Vagina (tissue), 2 donors: Measurements from ENCODE around the gene C9orf50. TPM values are rescaled to one million over a fixed set of nuclear protein-coding genes. Genes with fewer than 3 reads are reported as not detected.

Experiments
- DNase-seq, 2 donors: peaks; one replicate each; pipeline ENCODE4 v3.0.0-alpha.2; 2017; ENCODE audit errors: extremely low spot score in 2 of 2
- H3K27ac ChIP-seq: fragments of 200-600 bp; sonication (generic); one replicate; pipeline ENCODE4 v1.5.1; 2019
- H3K27me3 ChIP-seq: fragments of 200-600 bp; sonication (generic); one replicate; pipeline ENCODE4 v1.5.1; 2019
- H3K36me3 ChIP-seq, 2 donors: fragments of 200-600 bp; sonication (generic); one replicate each; pipeline ENCODE4 v1.5.1; 2017 to 2019
- H3K4me1 ChIP-seq: fragments of 200-600 bp; sonication (generic); one replicate; pipeline ENCODE4 v1.5.1; 2019
- H3K4me3 ChIP-seq, 2 donors: fragments of 200-600 bp; sonication (generic); 1 replicate in 1 of 2; 2 replicates in 1 of 2; pipeline ENCODE4 v1.5.1; 2016 to 2019
- H3K9me3 ChIP-seq: fragments of 200-600 bp; sonication (generic); one replicate; pipeline ENCODE4 v1.5.1; 2019
- POLR2A ChIP-seq, 2 donors: fragments of 450-650 bp; IDR thresholded peaks; one replicate each; pipeline ENCODE4 v1.6.1; 2017; ENCODE audit warnings: antibody characterized with exemption in 2 of 2, mild to moderate bottlenecking in 2 of 2, moderate library complexity in 2 of 2
- POLR2AphosphoS5 ChIP-seq, 2 donors: sonication (generic); formaldehyde crosslinking; IDR thresholded peaks; one replicate each; pipeline ENCODE4 v1.9.0; 2017; ENCODE audit warnings: antibody characterized with exemption in 2 of 2, mild to moderate bottlenecking in 2 of 2, low read depth in 1 of 2; ENCODE audit not compliant: insufficient read depth in 1 of 2
- intact Hi-C: fragments of 100-400 bp; cut with DNase I; formaldehyde crosslinking; loops from one replicate; pipeline ENCODE4 v1.15.1; 2023
- total RNA-seq: library from RNA; depleted of rRNA; stranded (reverse); fragments of >200 nt; gene quantifications from one replicate; pipeline ENCODE4 v1.2.3, GENCODE V29; 2016
- TF ChIP-seq, protein P1 (sequence below), 3 experiments: fragments of 450-650 bp in 2 of 3; fragments of 200-600 bp in 1 of 3; sonication (generic) in 1 of 3; IDR thresholded peaks; one replicate each; pipeline ENCODE4 v1.5.1; 2017 to 2019; ENCODE audit warnings: antibody characterized with exemption in 3 of 3, mild to moderate bottlenecking in 2 of 3, moderate library complexity in 2 of 3

Gene C9orf50
- total RNA-seq, 1 donor from 2014 or later = not detected

DNA sequence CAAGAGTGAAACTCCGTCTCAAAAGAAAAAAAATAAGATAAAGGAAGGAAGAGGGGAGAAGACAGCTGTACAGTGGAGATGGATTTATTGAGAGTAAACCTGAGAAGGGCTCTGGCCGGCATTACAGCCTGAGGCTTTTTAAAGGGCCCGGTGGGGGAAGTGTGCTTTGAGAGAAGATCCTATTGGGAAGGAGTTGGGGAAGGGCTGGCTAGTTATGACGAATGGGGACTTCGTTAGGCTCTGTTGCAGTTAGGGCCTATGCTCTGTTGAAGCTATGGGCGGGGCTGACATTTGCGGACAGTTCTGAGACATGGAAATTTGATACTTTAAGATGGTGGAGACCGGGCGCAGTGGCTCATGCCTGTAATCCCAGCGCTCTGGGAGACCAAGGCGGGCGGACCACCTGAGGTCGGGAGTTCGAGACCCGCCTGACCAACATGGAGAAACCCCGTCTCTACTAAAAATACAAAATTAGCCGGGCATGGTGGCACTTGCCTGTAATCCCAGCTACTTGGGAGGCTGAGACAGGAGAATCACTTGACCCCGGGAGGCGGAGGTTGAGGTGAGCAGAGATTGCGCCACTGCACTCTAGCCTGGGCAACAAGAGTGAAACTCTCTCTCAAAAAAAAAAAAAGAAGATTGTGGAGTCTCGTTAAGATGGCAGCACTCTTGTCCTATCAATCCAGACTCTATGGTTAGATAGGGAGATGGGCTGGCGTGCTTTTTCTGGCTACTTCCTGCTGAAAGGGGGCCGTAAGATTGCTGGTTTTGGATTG is 33.2 kb downstream of the C9orf50 start:
- Histone ChIP-seq H3K4me3 (no peak overlapping the region), H3K27me3 (no peaks in the 10 kb centered on the region), H3K4me1 (no peaks in the 10 kb centered on the region), H3K9me3 (no peaks in the 10 kb centered on the region), H3K36me3 (no peaks in the 10 kb centered on the region), H3K27ac (no peak overlapping the region)
- intact Hi-C loops = no loop called here
- no peak for DNase-seq
- TF ChIP-seq POLR2A (IDR thresholded peaks at IDR 0.05) (no peak), POLR2AphosphoS5 (IDR thresholded peaks at IDR 0.05; ENCODE audit: insufficient read depth in 1 of 2, low read depth in 1 of 2) (no peak)
- TF ChIP-seq, protein P1, sequence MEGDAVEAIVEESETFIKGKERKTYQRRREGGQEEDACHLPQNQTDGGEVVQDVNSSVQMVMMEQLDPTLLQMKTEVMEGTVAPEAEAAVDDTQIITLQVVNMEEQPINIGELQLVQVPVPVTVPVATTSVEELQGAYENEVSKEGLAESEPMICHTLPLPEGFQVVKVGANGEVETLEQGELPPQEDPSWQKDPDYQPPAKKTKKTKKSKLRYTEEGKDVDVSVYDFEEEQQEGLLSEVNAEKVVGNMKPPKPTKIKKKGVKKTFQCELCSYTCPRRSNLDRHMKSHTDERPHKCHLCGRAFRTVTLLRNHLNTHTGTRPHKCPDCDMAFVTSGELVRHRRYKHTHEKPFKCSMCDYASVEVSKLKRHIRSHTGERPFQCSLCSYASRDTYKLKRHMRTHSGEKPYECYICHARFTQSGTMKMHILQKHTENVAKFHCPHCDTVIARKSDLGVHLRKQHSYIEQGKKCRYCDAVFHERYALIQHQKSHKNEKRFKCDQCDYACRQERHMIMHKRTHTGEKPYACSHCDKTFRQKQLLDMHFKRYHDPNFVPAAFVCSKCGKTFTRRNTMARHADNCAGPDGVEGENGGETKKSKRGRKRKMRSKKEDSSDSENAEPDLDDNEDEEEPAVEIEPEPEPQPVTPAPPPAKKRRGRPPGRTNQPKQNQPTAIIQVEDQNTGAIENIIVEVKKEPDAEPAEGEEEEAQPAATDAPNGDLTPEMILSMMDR (IDR thresholded peaks at IDR 0.05) = no peak

DNA sequence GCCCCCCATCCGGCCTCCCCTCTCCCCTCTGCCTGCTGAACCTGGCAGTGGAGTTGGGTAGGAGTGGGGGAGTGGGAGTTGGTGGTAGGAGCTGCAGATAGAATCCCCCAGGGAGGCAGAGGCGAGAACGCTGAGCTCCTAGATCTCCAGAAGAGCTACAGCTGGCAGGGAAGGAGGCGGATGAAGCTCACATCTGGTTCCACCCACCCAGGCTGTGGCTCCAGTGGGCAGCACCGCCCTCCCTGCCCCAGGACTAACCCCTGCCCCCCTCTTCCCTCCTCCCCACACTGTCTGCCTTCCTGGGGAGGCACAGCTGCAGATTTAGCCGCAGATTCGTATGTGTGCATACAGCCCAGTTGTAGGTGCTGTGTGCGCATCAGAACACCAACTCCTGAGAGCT is 34.2 kb downstream of the C9orf50 start:
- no peaks in the 10 kb centered on the region for H3K9me3 ChIP-seq
- no peaks in the 10 kb centered on the region for H3K36me3 ChIP-seq
- intact Hi-C loops = no loop called here
- no peak for DNase-seq
- H3K4me3 ChIP-seq = no peak overlapping the region
- TF ChIP-seq, protein P1 (IDR thresholded peaks at IDR 0.05) = no peak
- TF ChIP-seq POLR2AphosphoS5 (IDR thresholded peaks at IDR 0.05; ENCODE audit: insufficient read depth in 1 of 2, low read depth in 1 of 2) = no peak
- TF ChIP-seq POLR2A (IDR thresholded peaks at IDR 0.05) = no peak
- H3K4me1 ChIP-seq = no peaks in the 10 kb centered on the region
- H3K27ac ChIP-seq = no peak overlapping the region
- no peaks in the 10 kb centered on the region for H3K27me3 ChIP-seq

DNA sequence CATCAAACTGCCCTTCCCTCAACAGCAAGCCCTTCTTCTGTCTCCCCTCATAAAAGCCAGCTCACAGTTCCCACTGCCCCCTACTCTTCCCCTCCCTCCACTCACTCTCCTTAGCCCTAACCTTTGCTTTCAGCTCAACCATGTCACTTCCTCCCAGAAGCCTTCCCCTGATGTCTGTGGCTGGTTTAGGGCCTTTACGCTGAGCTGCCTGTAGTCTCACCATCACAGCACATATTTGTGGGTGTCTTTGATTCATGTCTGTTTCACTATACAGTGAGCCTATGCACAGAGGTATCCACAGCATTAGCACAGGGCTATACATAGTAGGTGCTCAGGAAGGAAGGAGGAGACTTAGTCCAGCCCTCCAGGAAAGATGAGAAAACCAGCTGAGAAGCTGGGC is 34.7 kb downstream of the C9orf50 start:
- Histone ChIP-seq H3K27me3 (no peaks in the 10 kb centered on the region), H3K9me3 (no peaks in the 10 kb centered on the region), H3K4me3 (no peak overlapping the region), H3K4me1 (no peaks in the 10 kb centered on the region), H3K36me3 (no peaks in the 10 kb centered on the region), H3K27ac (no peak overlapping the region)
- no peak for DNase-seq
- TF ChIP-seq POLR2A (IDR thresholded peaks at IDR 0.05) = no peak
- TF ChIP-seq, protein P1 (IDR thresholded peaks at IDR 0.05) = no peak
- no peak for TF ChIP-seq POLR2AphosphoS5 (IDR thresholded peaks at IDR 0.05; ENCODE audit: insufficient read depth in 1 of 2, low read depth in 1 of 2)
- intact Hi-C loops = no loop called here

DNA sequence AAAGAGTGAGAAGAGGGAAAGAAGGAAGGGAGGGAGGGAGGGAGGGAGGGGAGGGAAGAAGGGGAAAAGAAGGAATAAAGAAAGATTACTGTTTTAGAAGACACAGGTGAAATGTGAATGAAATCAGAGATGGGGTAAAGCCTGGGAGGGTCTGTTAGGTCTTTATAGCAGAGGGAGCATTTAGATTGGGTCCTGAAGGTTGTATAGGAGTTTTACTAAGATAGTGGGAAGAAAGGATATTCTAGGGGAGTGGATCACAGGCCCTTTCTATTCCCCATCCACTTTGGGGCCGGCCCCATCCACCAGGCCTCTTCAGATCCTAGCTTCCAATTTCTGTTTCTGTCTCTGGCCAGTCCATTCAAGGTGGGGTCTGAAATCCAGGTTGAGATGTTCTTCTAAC is 35.5 kb downstream of the C9orf50 start:
- no peaks in the 10 kb centered on the region for H3K36me3 ChIP-seq
- no peak for DNase-seq
- intact Hi-C loops = no loop called here
- no peak overlapping the region for H3K4me3 ChIP-seq
- TF ChIP-seq, protein P1 (IDR thresholded peaks at IDR 0.05) = no peak
- no peak for TF ChIP-seq POLR2A (IDR thresholded peaks at IDR 0.05)
- no peak for TF ChIP-seq POLR2AphosphoS5 (IDR thresholded peaks at IDR 0.05; ENCODE audit: insufficient read depth in 1 of 2, low read depth in 1 of 2)
- H3K9me3 ChIP-seq = no peaks in the 10 kb centered on the region
- H3K4me1 ChIP-seq = no peaks in the 10 kb centered on the region
- H3K27ac ChIP-seq = no peak overlapping the region
- H3K27me3 ChIP-seq = no peaks in the 10 kb centered on the region

- H3K9me3 ChIP-seq = no peaks in the 10 kb centered on the region
- H3K27ac ChIP-seq = peak overlapping the region; percentile 43
- intact Hi-C loops = no loop called here
- no peak overlapping the region for H3K4me3 ChIP-seq
- TF ChIP-seq, protein P1 (IDR thresholded peaks at IDR 0.05) = no peak
- TF ChIP-seq POLR2AphosphoS5 (IDR thresholded peaks at IDR 0.05; ENCODE audit: insufficient read depth in 1 of 2, low read depth in 1 of 2) (peak in 1 of 2 donors; percentile 66), POLR2A (IDR thresholded peaks at IDR 0.05) (no peak)
- H3K27me3 ChIP-seq = no peaks in the 10 kb centered on the region
- no peaks in the 10 kb centered on the region for H3K36me3 ChIP-seq
- no peaks in the 10 kb centered on the region for H3K4me1 ChIP-seq
- DNase-seq = no peak
These were observed 36.8 kb downstream of the C9orf50 start for GRCh38 chr9:129584136-129584535.
